B cell (primary cell): Measurements from ENCODE around the gene GUCA1A. TPM values are rescaled to one million over a fixed set of nuclear protein-coding genes. Genes with fewer than 3 reads are reported as not detected.

Experiments
- ATAC-seq: fragments of 200-7000 bp; cut with Tn5 transposase; one replicate; pipeline ENCODE4 v1.10.0; 2021; ENCODE audit warnings: low read depth, mild to moderate bottlenecking, moderate number of reproducible peaks, moderate library complexity
- CTCF ChIA-PET: fragments of 350-600 bp; sonication (Branson Sonifier 250); formaldehyde crosslinking; loops from one replicate; lab custom pipeline; 2021; ENCODE audit warnings: antibody characterized with exemption, inconsistent platforms; lab: Charles Lee
- POLR2A ChIA-PET: fragments of 350-600 bp; sonication (Branson Sonifier 250); formaldehyde crosslinking; loops from one replicate; lab custom pipeline; 2021; ENCODE audit warnings: antibody characterized with exemption; lab: Charles Lee
- DNase-seq: peaks from one replicate; pipeline ENCODE4 v3.0.0; 2013
- H2AFZ ChIP-seq: 2 replicates; pipeline ENCODE4 v1.6.1; 2012; ENCODE audit warnings: mild to moderate bottlenecking, low read depth, low read length; ENCODE audit not compliant: insufficient read depth, poor library complexity, severe bottlenecking
- H3K27ac ChIP-seq, 2 donors: 1 replicate in 1 of 2; 2 replicates in 1 of 2; pipeline ENCODE4 v1.5.1; 2012 to 2013; ENCODE audit warnings: low read length in 2 of 2, mild to moderate bottlenecking in 2 of 2, moderate library complexity in 1 of 2
- H3K27me3 ChIP-seq, 4 experiments: fragments of 200-600 bp in 1 of 4; sonication (generic) in 1 of 4; replicated peaks in 1 of 4; 1 replicate in 2 of 4; 2 replicates in 2 of 4; pipeline versions ENCODE4 v1.6.1 to v1.7.0; 2013 to 2016; ENCODE audit warnings: low read length in 3 of 4, mild to moderate bottlenecking in 2 of 4, mixed read lengths in 1 of 4, moderate library complexity in 1 of 4; ENCODE audit not compliant: insufficient read depth in 4 of 4, control insufficient read depth in 3 of 4; ENCODE audit errors: control extremely low read depth in 1 of 4
- H3K36me3 ChIP-seq, 2 experiments: replicated peaks in 1 of 2; 1 replicate in 1 of 2; 2 replicates in 1 of 2; pipeline versions ENCODE4 v1.6.1 to v1.7.1; 2013; ENCODE audit warnings: low read length in 1 of 2; ENCODE audit not compliant: insufficient read depth in 2 of 2, control insufficient read depth in 1 of 2; ENCODE audit errors: control extremely low read depth in 1 of 2, extremely low read depth in 1 of 2
- H3K4me1 ChIP-seq, 2 donors: fragments of 200-600 bp in 1 of 2; sonication (generic) in 1 of 2; 1 replicate in 1 of 2; 2 replicates in 1 of 2; pipeline versions ENCODE4 v1.5.1 to v1.6.1; 2013 to 2017; ENCODE audit warnings: low read length in 2 of 2; ENCODE audit not compliant: control insufficient read depth in 2 of 2, insufficient read depth in 2 of 2
- H3K4me2 ChIP-seq: replicated peaks from 2 replicates; pipeline ENCODE3; 2012; ENCODE audit warnings: mild to moderate bottlenecking, low read depth, low read length; ENCODE audit not compliant: poor library complexity, severe bottlenecking
- H3K4me3 ChIP-seq, 5 experiments: fragments of 200-600 bp in 1 of 5; sonication (generic) in 1 of 5; 1 replicate in 3 of 5; 2 replicates in 2 of 5; pipeline versions ENCODE4 v1.5.1 to v1.7.0; 2011 to 2016; ENCODE audit warnings: low read length in 4 of 5, mild to moderate bottlenecking in 4 of 5, low read depth in 2 of 5, control low read depth in 1 of 5, moderate library complexity in 1 of 5; ENCODE audit not compliant: insufficient read depth in 1 of 5; ENCODE audit errors: control extremely low read depth in 1 of 5, extremely low read depth in 1 of 5
- H3K79me2 ChIP-seq: fragments of 200-600 bp; sonication (generic); one replicate; pipeline ENCODE4 v1.6.0; 2016; ENCODE audit warnings: low read length; ENCODE audit not compliant: control insufficient read depth, insufficient read depth
- H3K9ac ChIP-seq: fragments of 200-600 bp; sonication (generic); 2 replicates; pipeline ENCODE4 v1.6.1; 2017; ENCODE audit warnings: mild to moderate bottlenecking, low read length, moderate library complexity
- H3K9me3 ChIP-seq, 3 donors: one replicate each; pipeline versions ENCODE4 v1.6.1 to v1.7.1; 2013; ENCODE audit warnings: low read length in 2 of 3; ENCODE audit not compliant: control insufficient read depth in 2 of 3, insufficient read depth in 1 of 3; ENCODE audit errors: control extremely low read depth in 1 of 3
- H4K20me1 ChIP-seq: 2 replicates; pipeline ENCODE4 v1.6.0; 2012; ENCODE audit warnings: mild to moderate bottlenecking, low read length; ENCODE audit not compliant: insufficient read depth, control insufficient read depth, poor library complexity, severe bottlenecking
- H3K27ac Mint-ChIP-seq: one replicate; pipeline ENCODE4 v1.8.0; 2021; ENCODE audit warnings: mixed read lengths
- H3K27me3 Mint-ChIP-seq: one replicate; pipeline ENCODE4 v1.8.0; 2021; ENCODE audit warnings: mixed read lengths
- H3K4me1 Mint-ChIP-seq: one replicate; pipeline ENCODE4 v1.8.0; 2021; ENCODE audit warnings: mixed read lengths
- H3K4me3 Mint-ChIP-seq: one replicate; pipeline ENCODE4 v1.8.0; 2021; ENCODE audit warnings: mixed read lengths
- H3K9me3 Mint-ChIP-seq: one replicate; pipeline ENCODE4 v1.8.0; 2022; ENCODE audit warnings: mixed read lengths; ENCODE audit not compliant: insufficient read depth
- CTCF ChIP-seq: fragments of 200-600 bp; IDR thresholded peaks from one replicate; pipeline ENCODE4 v1.8.0; 2022; ENCODE audit warnings: antibody characterized with exemption, mild to moderate bottlenecking
- EZH2 ChIP-seq: IDR thresholded peaks from 2 replicates; pipeline ENCODE4 v1.6.1; 2012; ENCODE audit warnings: borderline replicate concordance, low read depth, mild to moderate bottlenecking, moderate library complexity, low read length; ENCODE audit not compliant: insufficient read depth, poor library complexity, severe bottlenecking
- WGBS: methylation state at CpG from one replicate; pipeline ENCODE4 v1.1.5; 2013; ENCODE audit warnings: missing lambda C conversion rate; ENCODE audit not compliant: insufficient coverage; 5-methylcytosine and 5-hydroxymethylcytosine counted together
- intact Hi-C: fragments of 100-400 bp; cut with micrococcal nuclease; formaldehyde crosslinking; loops from one replicate; pipeline ENCODE4 v1.10.0; 2022
- polyA plus RNA-seq: library from polyadenylated mRNA; depleted of rRNA; stranded (reverse); fragments of >200 nt; gene quantifications from 2 replicates; pipeline ENCODE4 v1.2.3, GENCODE V29; 2012
- total RNA-seq, 2 donors: library from RNA; stranded (reverse); fragments of 120-200 nt in 1 of 2; gene quantifications; 1 replicate in 1 of 2; 2 replicates in 1 of 2; pipeline versions ENCODE4 v1.2.3 to v1.2.4, GENCODE V29; 2013 to 2022

Gene GUCA1A
- total and polyA plus RNA-seq, 2 donors (not counting 1 experiment from before 2014, with no cell fraction given): not detected

- Histone ChIP-seq H3K4me1 (peaks cover 5 to 7% of the 10 kb centered on the region in 2 donors), H3K9ac (no peak overlapping the region), H2AFZ (no peak overlapping the region), H3K4me2 (no peak overlapping the region), H3K4me3 (no peak overlapping the region), H3K79me2 (no peaks in the 10 kb centered on the region), H4K20me1 (no peaks in the 10 kb centered on the region), H3K36me3 (no peaks in the 10 kb centered on the region), H3K27ac (no peak overlapping the region), H3K27me3 (peaks cover 0 to 16% (median 2%) of the 10 kb centered on the region in 4 experiments), H3K9me3 (no peaks in the 10 kb centered on the region)
- H3K9me3 Mint-ChIP-seq: no peaks in the 10 kb centered on the region
- H3K4me1 Mint-ChIP-seq: peaks cover 7% of the 10 kb centered on the region
- intact Hi-C loops: no loop called here
- no peak overlapping the region for H3K27ac Mint-ChIP-seq
- ChIA-PET POLR2A (no interaction called here), CTCF (no interaction called here)
- H3K27me3 Mint-ChIP-seq: peaks cover 16% of the 10 kb centered on the region
- ATAC-seq (no peak), DNase-seq (no peak)
- 92% methylated on average over 2 of the region's 5 CpGs for WGBS
- TF ChIP-seq EZH2: no peak
- TF ChIP-seq CTCF: no peak
- no peak overlapping the region for H3K4me3 Mint-ChIP-seq
These were observed 8.9 kb downstream of the GUCA1A start for GRCh38 chr6:42182101-42182500.

DNA sequence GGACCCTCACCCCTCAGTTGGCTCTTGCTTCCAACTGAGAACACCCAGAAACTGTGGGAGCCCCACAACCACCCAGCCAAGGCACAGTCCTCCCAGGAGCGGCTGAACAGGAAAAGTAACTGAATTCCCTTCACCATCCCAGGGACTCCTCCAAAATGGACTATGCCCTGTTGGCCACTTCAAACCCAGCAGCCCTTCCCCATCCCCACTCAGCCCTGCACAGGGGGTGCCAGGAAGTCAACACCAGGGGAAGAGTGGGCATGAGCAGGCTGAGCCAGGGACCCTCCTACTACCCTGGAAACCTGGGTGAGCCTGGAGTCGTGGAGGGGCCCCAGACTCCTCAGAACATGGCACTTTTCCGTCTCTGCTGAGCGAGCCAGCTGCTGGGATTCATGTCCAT, 11.3 kb downstream of the GUCA1A start:
- Histone ChIP-seq H3K4me2 (no peak overlapping the region), H3K4me3 (no peak overlapping the region), H3K36me3 (no peaks in the 10 kb centered on the region), H3K27me3 (peaks cover 0 to 3% (median 0%) of the 10 kb centered on the region in 4 experiments), H3K9me3 (no peaks in the 10 kb centered on the region), H3K4me1 (no peaks in the 10 kb centered on the region), H2AFZ (no peak overlapping the region), H3K27ac (no peak overlapping the region), H3K9ac (no peak overlapping the region), H3K79me2 (no peaks in the 10 kb centered on the region), H4K20me1 (no peaks in the 10 kb centered on the region)
- intact Hi-C loops: no loop called here
- Mint-ChIP-seq H3K4me1 (no peaks in the 10 kb centered on the region), H3K4me3 (no peak overlapping the region), H3K9me3 (no peaks in the 10 kb centered on the region), H3K27ac (no peak overlapping the region), H3K27me3 (peaks cover 10% of the 10 kb centered on the region)
- POLR2A ChIA-PET: no interaction called here
- 100% methylated on average over 1 of the region's 4 CpGs for WGBS
- TF ChIP-seq CTCF (no peak), EZH2 (no peak)
- ATAC-seq (no peak), DNase-seq (no peak)
- CTCF ChIA-PET: no interaction called here
